GM12878 (cell line): ENCODE results near the gene IDH3G. TPM values are rescaled to one million over a fixed set of nuclear protein-coding genes. Genes with fewer than 3 reads are reported as not detected.

ENCODE experiments used
- ATAC-seq: fragments of 200-7000 bp; cut with Tn5 transposase; 3 replicates; pipeline ENCODE4 v1.9.1; 2020; ENCODE audit warnings: mild to moderate bottlenecking, moderate library complexity
- BruUV-seq: library from RNA; stranded (reverse); fragments of 400-500 nt; replicated peaks from 2 replicates; lab custom pipeline; 2021; lab: Mats Ljungman, UMichigan
- CTCF ChIA-PET: fragments of 300-600 bp; sonication (Branson Sonifier 250); formaldehyde crosslinking; extraction: SDS; loops from one replicate; lab custom pipeline; 2021; ENCODE audit warnings: inconsistent platforms; lab: Yijun Ruan, JAX
- POLR2A ChIA-PET: fragments of 350-600 bp; formaldehyde crosslinking; extraction: SDS; loops from one replicate; lab custom pipeline; 2021; ENCODE audit warnings: inconsistent platforms; lab: Charles Lee
- RAD21 ChIA-PET: fragments of 300-600 bp; sonication (Branson Sonifier 250); formaldehyde crosslinking; loops from one replicate; lab custom pipeline; 2023; ENCODE audit warnings: antibody characterized with exemption; ENCODE audit not compliant: unreplicated experiment; lab: Charles Lee
- SMC1A ChIA-PET: fragments of 300-600 bp; sonication (Branson Sonifier 250); formaldehyde crosslinking; loops from one replicate; lab custom pipeline; 2023; ENCODE audit not compliant: unreplicated experiment, uncharacterized antibody; lab: Charles Lee
- DNase-seq: peaks from one replicate; pipeline ENCODE4 v3.0.0-alpha.2; 2011; ENCODE audit warnings: low read depth, low spot score
- FAIRE-seq: peaks from 3 replicates; lab custom pipeline; 2011; peaks lifted over from hg19 to GRCh38; lab: Jason Lieb, UNC
- H2AFZ ChIP-seq: 2 replicates; pipeline ENCODE4 v1.6.0; 2011; ENCODE audit warnings: low read depth, low read length, control low read depth; ENCODE audit not compliant: control insufficient read depth
- H3K27ac ChIP-seq: 2 replicates; pipeline ENCODE4 v1.5.1; 2011; ENCODE audit warnings: control low read depth; ENCODE audit not compliant: control insufficient read depth, insufficient read depth
- H3K27me3 ChIP-seq, 2 experiments: replicated peaks in 1 of 2; 2 replicates each; pipeline versions ENCODE4 v1.6.0 to v1.6.1; 2011; ENCODE audit warnings: low read length in 1 of 2; ENCODE audit not compliant: control insufficient read depth in 2 of 2, insufficient read depth in 2 of 2
- H3K36me3 ChIP-seq, 2 experiments: 2 replicates each; pipeline ENCODE4 v1.5.1; 2011; ENCODE audit warnings: low read length in 1 of 2; ENCODE audit not compliant: control insufficient read depth in 2 of 2, insufficient read depth in 2 of 2
- H3K4me1 ChIP-seq: 2 replicates; pipeline ENCODE4 v1.6.1; 2011; ENCODE audit warnings: mild to moderate bottlenecking, low read length, moderate library complexity, mixed read lengths; ENCODE audit not compliant: control insufficient read depth, insufficient read depth
- H3K4me2 ChIP-seq: 2 replicates; pipeline ENCODE4 v1.6.0; 2011; ENCODE audit warnings: control low read depth; ENCODE audit not compliant: control insufficient read depth, insufficient read depth
- H3K4me3 ChIP-seq: fragments of 200-600 bp; sonication (generic); 2 replicates; pipeline ENCODE4 v1.5.1; 2016
- H3K79me2 ChIP-seq: 2 replicates; pipeline ENCODE4 v1.6.0; 2011; ENCODE audit warnings: low read length; ENCODE audit not compliant: control insufficient read depth, insufficient read depth
- H3K9ac ChIP-seq: 2 replicates; pipeline ENCODE4 v1.8.0; 2011; ENCODE audit warnings: low read length, control low read depth, mixed read lengths; ENCODE audit not compliant: control insufficient read depth, insufficient read depth
- H3K9me3 ChIP-seq: replicated peaks from 3 replicates; pipeline ENCODE4 v1.5.1; 2011; ENCODE audit warnings: mild to moderate bottlenecking, low read length; ENCODE audit not compliant: control insufficient read depth, insufficient read depth
- H4K20me1 ChIP-seq: 2 replicates; pipeline ENCODE4 v1.6.0; 2011; ENCODE audit not compliant: control insufficient read depth, insufficient read depth
- BCL11A ChIP-seq: IDR thresholded peaks from 2 replicates; pipeline ENCODE4 v1.6.1; 2011; ENCODE audit warnings: low read depth, low read length
- BMI1 ChIP-seq: fragments of 450-650 bp; IDR thresholded peaks from 2 replicates; pipeline ENCODE4 v1.6.1; 2016; ENCODE audit warnings: mild to moderate bottlenecking, moderate library complexity, borderline replicate concordance
- BRCA1 ChIP-seq: IDR thresholded peaks from 2 replicates; pipeline ENCODE4 v1.6.1; 2011; ENCODE audit warnings: low read depth, low read length, improper control_type of control experiment
- CHD4 ChIP-seq: fragments of 200-600 bp; sonication (generic); IDR thresholded peaks from 2 replicates; pipeline ENCODE4 v1.6.1; 2016; ENCODE audit warnings: mild to moderate bottlenecking
- CREM ChIP-seq: IDR thresholded peaks from 2 replicates; pipeline ENCODE4 v1.6.1; 2014; ENCODE audit warnings: antibody characterized with exemption, low read depth
- DPF2 ChIP-seq: fragments of 450-650 bp; IDR thresholded peaks from 2 replicates; pipeline ENCODE4 v1.6.1; 2017; ENCODE audit warnings: mild to moderate bottlenecking
- EED ChIP-seq: sonication (generic); IDR thresholded peaks from 2 replicates; pipeline ENCODE4 v1.6.1; 2016; ENCODE audit warnings: antibody characterized with exemption, low read depth
- GATAD2B ChIP-seq: fragments of 450-650 bp; conservative IDR thresholded peaks from 2 replicates; pipeline ENCODE4 v1.6.1; 2017; ENCODE audit warnings: low read depth, mild to moderate bottlenecking, moderate library complexity
- IKZF2 ChIP-seq, 2 experiments: fragments of 450-650 bp; IDR thresholded peaks; 2 replicates each; pipeline ENCODE4 v1.6.1; 2017; ENCODE audit warnings: mild to moderate bottlenecking in 2 of 2, moderate library complexity in 2 of 2
- IRF3 ChIP-seq: fragments of 450-650 bp; IDR thresholded peaks from 2 replicates; pipeline ENCODE4 v1.6.1; 2014; ENCODE audit warnings: mild to moderate bottlenecking
- IRF4 ChIP-seq: IDR thresholded peaks from 2 replicates; pipeline ENCODE4 v1.6.1; 2011; ENCODE audit warnings: low read depth, low read length
- IRF5 ChIP-seq: fragments of 450-650 bp; IDR thresholded peaks from 2 replicates; pipeline ENCODE4 v1.6.1; 2017; ENCODE audit warnings: borderline replicate concordance
- PKNOX1 ChIP-seq: fragments of 450-650 bp; IDR thresholded peaks from 2 replicates; pipeline ENCODE4 v1.6.1; 2016; ENCODE audit warnings: mild to moderate bottlenecking
- RAD51 ChIP-seq: fragments of 450-650 bp; IDR thresholded peaks from 2 replicates; pipeline ENCODE4 v1.6.1; 2016; ENCODE audit warnings: moderate library complexity, mild to moderate bottlenecking, inconsistent platforms
- RELB ChIP-seq: fragments of 450-650 bp; IDR thresholded peaks from 2 replicates; pipeline ENCODE4 v1.6.1; 2017; ENCODE audit warnings: low read depth, mild to moderate bottlenecking, moderate library complexity
- SMARCA5 ChIP-seq: fragments of 450-650 bp; IDR thresholded peaks from 2 replicates; pipeline ENCODE4 v1.6.1; 2017; ENCODE audit warnings: mild to moderate bottlenecking
- SREBF2 ChIP-seq: IDR thresholded peaks from 2 replicates; pipeline ENCODE4 v1.6.1; 2012; ENCODE audit warnings: mild to moderate bottlenecking, low read length
- USF1 ChIP-seq: IDR thresholded peaks from 2 replicates; pipeline ENCODE4 v1.6.1; 2011; ENCODE audit warnings: borderline replicate concordance, low read depth, mild to moderate bottlenecking, moderate library complexity, mixed read lengths, low read length; ENCODE audit not compliant: insufficient read depth; ENCODE audit errors: extremely low read length
- ZNF384 ChIP-seq: IDR thresholded peaks from 2 replicates; pipeline ENCODE4 v1.6.1; 2012; ENCODE audit warnings: low read depth, mild to moderate bottlenecking, low read length, improper control_type of control experiment, borderline replicate concordance
- WGBS: methylation state at CpG from one replicate; pipeline ENCODE4 v1.1.6; 2016; ENCODE audit warnings: low lambda C conversion rate; ENCODE audit not compliant: insufficient replicate concordance, insufficient coverage; ENCODE audit errors: missing lambda C conversion rate; 5-methylcytosine and 5-hydroxymethylcytosine counted together
- in situ Hi-C: fragments of 300-500 bp; cut with MboI; formaldehyde crosslinking; loops from 9 replicates; pipeline ENCODE4 v1.14.3; 2018; ENCODE audit warnings: mixed read lengths
- intact Hi-C: fragments of 100-400 bp; cut with micrococcal nuclease; formaldehyde crosslinking; loops from one replicate; pipeline ENCODE4 v1.14.2; 2022; ENCODE audit not compliant: unreplicated experiment
- polyA plus RNA-seq, 11 experiments: library from polyadenylated mRNA; depleted of rRNA in 4 of 11; unstranded in 6 of 11; stranded (reverse) in 5 of 11; fragments of >200 nt; fragmentation: Nextera tagmentation in 4 of 11; fragmentation: Illumina TruSeq in 1 of 11; extraction: Ambion mirVana in 4 of 11; extraction: Trizol in 1 of 11; gene quantifications; 1 replicate in 1 of 11; 2 replicates in 10 of 11; pipeline versions ENCODE4 v1.2.1 to v1.2.3, GENCODE V29; 2011 to 2016; ENCODE audit warnings: inconsistent platforms in 2 of 11, missing spikeins in 2 of 11, low read depth in 1 of 11
- total RNA-seq, 4 experiments: library from RNA; depleted of rRNA in 3 of 4; stranded (reverse); fragments of >200 nt in 3 of 4; fragmentation: Illumina TruSeq in 1 of 4; extraction: Trizol in 1 of 4; gene quantifications; 2 replicates each; pipeline versions ENCODE4 v1.2.1 to v1.2.3, GENCODE V29; 2013 to 2021

IDH3G gene
- total and polyA plus RNA-seq, 10 of the 15 experiments (the other 5 are each of a cell fraction or from before 2014, with no cell fraction given) = 26.3 to 102 (median 66.6) TPM

- H3K4me2 ChIP-seq = peak overlapping the region; percentile 9; the same call in 1 of the 2 replicates
- H4K20me1 ChIP-seq = no peaks in the 10 kb centered on the region
- ChIA-PET SMC1A (no interaction called here), POLR2A (no interaction called here), RAD21 (no interaction called here), CTCF (no interaction called here)
- H3K4me3 ChIP-seq = no peak overlapping the region
- H3K36me3 ChIP-seq = no peaks in the 10 kb centered on the region
- in situ Hi-C loops = loop anchor here (25.0 kb wide), 1 partner anchor 632 kb away; the partner anchor contains the start of gene MAGEA1
- H2AFZ ChIP-seq = no peak overlapping the region
- ATAC-seq (no peak), FAIRE-seq (no peak), DNase-seq (no peak)
- H3K79me2 ChIP-seq = no peaks in the 10 kb centered on the region
- H3K9me3 ChIP-seq = no peaks in the 10 kb centered on the region
- BruUV-seq = no TSS peak
- TF ChIP-seq EED = no peak
- no peak for TF ChIP-seq IRF4
- no peak for TF ChIP-seq BMI1
- TF ChIP-seq CREM = no peak
- no peak for TF ChIP-seq CHD4
- TF ChIP-seq BRCA1 = no peak
- TF ChIP-seq BCL11A = no peak
- no peak for TF ChIP-seq ZNF384
- TF ChIP-seq USF1 = no peak
- TF ChIP-seq PKNOX1 = no peak
- TF ChIP-seq IKZF2 (IDR thresholded peaks at IDR 0.05) = no peak
- no peak for TF ChIP-seq RAD51
- no peak for TF ChIP-seq GATAD2B
- no peak for TF ChIP-seq RELB
- TF ChIP-seq DPF2 = no peak
- TF ChIP-seq SREBF2 = no peak
- TF ChIP-seq IRF3 = no peak
- TF ChIP-seq SMARCA5 = no peak
- no peak for TF ChIP-seq IRF5
- intact Hi-C loops = no loop called here
- H3K27me3 ChIP-seq = no peaks in the 10 kb centered on the region; a peak in 1 of 4 replicates
- H3K9ac ChIP-seq = no peak overlapping the region
- no peak overlapping the region for H3K27ac ChIP-seq
- no peaks in the 10 kb centered on the region for H3K4me1 ChIP-seq
- 62% methylated on average over 23 of the region's 23 CpGs for WGBS
These were observed 25.3 kb upstream of the IDH3G start for GRCh38 chrX:153819384-153820040.
